IPS DF 4.7 (cell line): Measurements from ENCODE around the gene LEPR.

ENCODE experiments used
- DNase-seq: peaks from one replicate; pipeline ENCODE4 v3.0.0-alpha.2; 2013; ENCODE audit warnings: low spot score; ENCODE audit errors: extremely low read depth

Gene LEPR

DNA sequence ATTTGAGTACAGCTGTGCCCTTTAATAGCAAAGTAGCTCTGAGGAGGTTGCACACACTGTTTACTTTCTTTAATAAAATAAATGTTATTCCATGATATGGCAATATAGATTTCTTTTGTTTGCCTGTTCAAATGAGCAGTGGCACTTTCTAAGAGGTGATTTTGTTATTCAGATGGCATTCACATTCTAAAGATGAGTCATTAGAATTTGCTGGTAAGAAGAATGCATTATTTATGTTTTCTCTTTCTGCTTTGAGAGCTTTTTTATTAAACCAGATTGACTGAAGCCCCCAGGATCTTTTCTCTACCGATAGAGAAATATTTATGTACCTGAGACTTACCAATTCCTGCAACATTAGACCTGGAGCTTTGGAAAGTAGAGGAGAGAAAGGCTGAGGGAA is 11.2 kb upstream of the LEPR start:
- no peak for DNase-seq

- DNase-seq = no peak
Observed at GRCh38 chr1:65409816-65410326, 10.6 kb upstream of the LEPR start.

- no peak for DNase-seq
Observed at GRCh38 chr1:65412256-65412983, 8.0 kb upstream of the LEPR start.

DNA sequence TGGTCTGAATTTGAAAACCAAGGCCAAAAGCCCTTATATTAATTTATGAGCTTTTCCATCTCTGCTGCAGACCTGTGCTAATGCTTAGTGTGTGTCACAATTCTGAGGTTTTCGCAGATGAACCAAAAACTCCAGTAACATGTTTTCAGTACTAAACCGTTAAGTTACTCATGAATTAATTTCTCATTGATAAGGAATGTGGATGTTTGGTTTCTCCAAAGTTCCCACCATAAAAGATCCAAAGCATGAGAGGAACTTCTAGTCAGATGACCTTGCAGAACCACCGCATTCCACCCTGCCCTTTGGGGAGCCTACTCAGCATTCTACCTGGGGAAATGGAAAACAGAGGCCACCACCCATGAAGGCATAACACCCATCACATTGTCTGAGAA is 7.5 kb upstream of the LEPR start:
- DNase-seq = no peak

GRCh38 chr1:65414538-65414937 is 5.9 kb upstream of the LEPR start:
- DNase-seq = no peak

GRCh38 chr1:65416767-65417166 is 3.7 kb upstream of the LEPR start:
- DNase-seq = no peak

DNA sequence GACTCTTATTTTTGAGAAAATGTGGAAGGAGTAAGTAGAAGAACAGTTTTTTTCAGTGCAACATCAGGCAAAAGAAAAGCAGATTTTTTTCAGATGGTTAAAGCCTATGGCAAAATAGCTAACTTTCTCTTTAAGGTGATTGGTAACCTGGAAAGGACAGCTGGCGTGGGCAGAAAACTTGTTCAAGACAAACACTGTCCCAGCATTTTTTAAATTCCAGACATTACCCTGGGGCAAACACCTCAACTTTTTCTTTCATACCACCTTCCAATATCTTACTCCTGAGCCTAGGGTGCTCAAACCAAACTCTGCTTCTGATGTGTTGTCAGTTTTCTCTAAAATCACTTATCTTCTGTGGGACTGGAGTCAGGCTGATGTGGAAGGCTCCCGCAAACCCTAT is 2.7 kb upstream of the LEPR start:
- DNase-seq = no peak

DNA sequence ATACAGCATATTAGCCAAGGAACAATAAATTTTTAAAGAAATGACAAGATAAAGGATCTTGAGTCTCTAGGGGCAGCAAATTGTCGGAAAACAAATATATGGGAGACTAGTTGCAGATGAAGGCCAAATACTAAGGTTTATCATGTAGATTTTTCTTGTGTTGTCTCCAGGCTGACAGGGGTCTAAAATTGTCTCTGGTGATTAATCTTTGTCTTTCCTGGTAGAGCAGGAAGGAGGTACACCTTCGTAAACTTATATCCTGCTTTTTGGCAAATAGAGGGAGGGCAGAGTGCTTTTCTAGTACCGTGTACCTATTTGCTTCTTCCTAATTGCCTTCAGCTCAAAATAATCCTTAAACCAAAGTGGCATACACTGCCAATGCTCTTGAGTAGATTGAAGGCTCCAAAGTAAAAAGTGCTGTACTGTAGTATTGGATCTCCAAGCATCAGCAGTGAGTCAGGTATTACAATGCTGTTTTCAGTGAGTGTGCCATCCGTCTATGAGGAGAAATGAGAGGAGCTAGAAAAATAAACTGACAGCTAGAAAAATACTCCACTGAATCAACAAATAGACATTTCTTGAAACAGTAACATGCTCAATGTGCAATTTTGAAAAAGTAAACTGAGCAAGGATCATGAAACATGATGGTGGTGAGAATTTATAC is 1.8 kb upstream of the LEPR start:
- DNase-seq = no peak

DNA sequence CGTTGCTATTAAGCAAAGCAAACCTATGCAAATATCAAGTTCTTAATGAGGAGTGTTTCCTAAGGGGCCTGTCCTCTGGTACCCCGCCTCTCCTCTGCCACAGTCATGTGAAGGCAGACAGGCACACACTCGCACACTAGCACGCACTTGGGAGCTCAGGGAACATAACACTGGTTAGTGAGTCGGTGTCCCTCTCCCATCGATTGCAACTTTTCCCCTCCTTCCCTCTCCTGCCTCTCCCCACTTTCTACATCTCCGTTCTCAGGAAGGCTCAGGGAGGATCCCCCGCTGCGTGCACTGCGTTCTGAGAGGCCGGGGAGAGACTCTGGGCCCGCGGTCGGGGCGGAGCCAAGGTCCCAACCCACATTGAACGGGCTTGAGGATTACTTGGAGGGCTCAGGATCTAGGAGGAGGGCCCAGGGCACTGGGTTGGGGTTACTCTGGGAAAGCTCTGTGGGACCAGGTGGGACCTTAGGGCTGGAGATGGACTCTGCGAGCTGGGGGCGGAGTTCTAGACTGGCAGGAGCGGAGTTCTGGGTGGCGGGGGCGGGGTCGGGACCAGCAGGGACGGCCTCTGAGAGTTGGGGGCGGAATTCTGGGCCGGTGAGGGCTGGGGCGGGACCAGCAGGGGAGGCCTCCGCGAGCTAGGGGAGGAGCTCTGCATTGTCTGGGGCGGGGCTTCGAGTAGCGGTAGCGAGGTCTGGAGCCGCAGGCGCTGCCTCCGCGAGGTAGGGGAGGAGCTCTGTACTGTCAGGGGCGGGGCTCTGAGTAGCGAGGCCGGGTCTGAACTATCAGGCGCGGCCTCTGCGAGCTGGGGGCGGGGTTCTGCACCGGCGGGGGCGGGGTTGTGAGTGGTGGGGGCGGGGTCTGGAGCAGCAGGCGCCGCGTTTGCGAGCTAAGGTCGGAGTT is 533 bp upstream of the LEPR start:
- DNase-seq = no peak

GRCh38 chr1:65421351-65422025 is 1.0 kb downstream of the LEPR start:
- no peak for DNase-seq

DNA sequence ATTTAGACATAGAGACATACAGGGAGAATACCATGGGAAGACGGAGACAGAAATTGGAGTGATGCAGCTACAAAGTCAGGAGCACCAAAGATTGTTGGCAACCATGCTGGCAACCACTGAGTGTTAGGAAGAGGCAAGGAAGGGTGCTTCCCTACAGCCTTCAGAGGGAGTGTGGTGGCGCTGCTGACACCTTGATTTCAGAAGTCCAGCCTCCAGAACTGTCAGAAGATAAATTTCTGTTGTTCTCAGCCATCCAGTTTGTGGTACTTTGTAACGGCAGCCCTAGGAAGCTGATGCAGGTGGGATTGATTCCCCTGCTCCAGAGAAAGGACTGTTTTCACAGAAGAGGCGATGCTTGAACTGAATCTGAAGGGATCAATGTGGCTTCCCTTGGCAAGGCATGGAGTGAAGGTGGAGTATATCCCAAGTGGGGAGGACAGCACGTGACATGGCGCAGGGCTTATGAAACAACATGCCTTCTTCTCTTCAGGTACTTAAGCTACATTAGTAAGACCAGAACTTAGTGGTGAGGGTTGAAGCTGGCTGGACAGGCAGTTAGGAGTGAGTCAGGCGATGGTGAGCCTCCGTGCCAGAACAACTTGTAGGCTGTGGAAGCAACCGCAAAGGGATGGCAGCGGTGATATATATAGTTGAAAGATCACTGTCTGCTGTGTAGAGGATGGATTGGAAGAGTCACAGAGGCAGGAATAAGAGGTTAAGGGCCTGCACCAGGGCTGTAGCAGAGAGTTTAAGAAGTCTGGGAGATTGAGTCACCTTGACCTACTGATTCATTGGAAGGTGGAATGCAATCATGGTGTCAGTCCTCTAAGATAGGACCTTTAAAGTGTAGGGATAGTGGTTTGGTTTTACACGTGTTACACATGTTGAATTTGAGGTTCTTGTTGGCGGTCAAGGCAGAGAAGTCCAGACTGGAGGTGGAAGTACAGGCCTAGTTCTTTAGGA is 2.1 kb downstream of the LEPR start:
- no peak for DNase-seq

DNA sequence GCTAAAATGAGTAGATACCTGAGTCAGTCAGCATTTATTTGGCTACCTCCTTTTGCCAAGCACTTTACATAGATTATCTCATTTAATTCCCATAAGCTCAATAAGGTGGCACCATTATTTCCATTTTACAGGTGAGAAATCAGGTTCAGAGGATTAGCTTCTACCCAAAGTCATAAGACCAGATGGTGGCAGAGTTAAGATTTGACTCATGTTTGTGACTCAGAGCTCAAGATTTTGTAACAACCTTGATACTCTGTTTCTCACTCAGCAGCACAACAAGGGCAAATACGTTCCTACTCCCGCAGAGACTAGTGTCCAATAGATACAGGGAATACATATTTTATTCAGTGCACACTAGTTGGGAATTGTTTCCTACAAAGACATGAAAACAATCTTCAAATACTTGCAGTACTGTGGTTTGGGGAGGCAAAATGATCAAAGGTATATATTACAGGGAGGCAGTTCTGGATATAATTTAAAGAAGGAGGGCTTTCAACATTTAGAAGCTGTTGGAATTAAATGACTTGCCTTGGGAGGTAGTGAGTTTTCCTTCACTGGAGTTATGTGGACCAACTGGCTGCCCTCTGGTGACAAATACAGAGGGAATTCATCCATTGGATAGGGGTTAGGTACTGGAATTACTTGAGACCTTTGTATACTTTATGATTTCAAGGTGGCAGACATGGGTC is 3.6 kb downstream of the LEPR start:
- DNase-seq = no peak

DNA sequence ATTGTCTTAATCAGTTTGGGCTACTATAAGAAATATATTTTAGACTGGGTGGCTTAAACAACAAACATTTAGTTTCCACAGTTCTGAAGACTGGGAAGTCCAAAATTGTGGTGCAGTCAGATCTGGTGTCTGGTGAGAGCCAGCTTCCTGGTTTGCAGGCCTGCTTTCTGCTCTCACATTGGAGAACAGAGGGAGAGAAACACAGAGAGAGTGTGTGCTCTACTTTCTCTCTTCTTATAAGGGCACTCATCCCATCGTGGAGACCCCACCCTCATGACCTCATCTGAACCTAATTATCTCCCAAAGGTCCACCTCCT is 4.1 kb downstream of the LEPR start:
- no peak for DNase-seq

GRCh38 chr1:65425006-65425405 is 4.5 kb downstream of the LEPR start:
- no peak for DNase-seq

DNA sequence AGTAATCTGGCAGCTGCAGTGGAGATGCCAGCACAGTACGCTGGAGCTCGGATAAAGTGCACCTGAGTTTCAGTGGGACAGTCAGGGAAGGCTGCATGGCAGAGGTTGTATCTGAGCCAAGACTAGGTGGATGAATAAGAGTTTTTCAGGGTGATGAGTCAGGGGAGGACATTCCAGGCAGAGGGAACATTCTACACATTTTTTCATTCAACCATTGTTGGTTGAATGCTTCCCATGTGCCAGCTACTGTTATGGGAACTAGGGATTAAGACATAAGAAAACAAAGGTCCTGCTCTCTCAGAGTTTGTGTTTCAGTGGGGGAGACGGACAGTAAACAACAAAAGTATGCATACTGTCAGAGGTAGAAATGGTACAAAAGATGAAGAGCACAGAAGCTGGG is 5.2 kb downstream of the LEPR start:
- DNase-seq = no peak

- DNase-seq = no peak
Observed at GRCh38 chr1:65429078-65429477, 8.6 kb downstream of the LEPR start.

DNA sequence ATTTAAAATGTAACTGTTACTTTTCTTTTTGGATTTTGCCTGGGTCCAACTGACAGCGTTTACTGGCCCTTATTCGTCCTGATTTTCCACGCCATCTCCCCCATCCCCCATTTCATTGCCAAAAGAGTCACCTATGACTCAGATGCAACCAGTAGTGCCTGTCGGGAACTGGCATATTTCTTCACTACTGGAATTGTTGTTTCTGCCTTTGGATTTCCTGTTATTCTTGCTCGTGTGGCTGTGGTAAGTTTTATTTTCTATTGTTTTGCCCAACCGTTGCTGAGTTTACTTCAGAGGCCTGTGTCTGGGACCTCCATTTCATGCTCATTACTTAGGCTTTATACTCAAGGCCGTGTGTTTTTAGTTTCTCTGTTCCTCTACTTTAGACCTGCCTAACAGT is 9.3 kb downstream of the LEPR start:
- no peak for DNase-seq

- DNase-seq = no peak
Observed at GRCh38 chr1:65431111-65431705, 10.7 kb downstream of the LEPR start.

GRCh38 chr1:65432918-65433317 is 12.4 kb downstream of the LEPR start:
- DNase-seq = no peak

GRCh38 chr1:65434255-65434654 is 13.8 kb downstream of the LEPR start:
- no peak for DNase-seq
